Endothelial cell of umbilical vein (primary cell): ENCODE results near the gene CAND2. TPM values are rescaled to one million over a fixed set of nuclear protein-coding genes. Genes with fewer than 3 reads are reported as not detected.

Experiments
- BruUV-seq: library from RNA; stranded (reverse); fragments of 400-500 nt; replicated peaks from 2 replicates; lab custom pipeline; 2021; lab: Mats Ljungman, UMichigan
- CTCF ChIA-PET: fragments of 300-600, 350-600 bp; sonication (Branson Sonifier 250); formaldehyde crosslinking; loops from one replicate; lab custom pipeline; 2021; ENCODE audit warnings: antibody characterized with exemption, inconsistent platforms; lab: Charles Lee
- POLR2A ChIA-PET: fragments of 300-600, 350-600 bp; sonication (Branson Sonifier 250); formaldehyde crosslinking; loops from one replicate; lab custom pipeline; 2021; ENCODE audit warnings: antibody characterized with exemption, inconsistent platforms; lab: Charles Lee
- DNase-seq: peaks from one replicate; pipeline ENCODE4 v3.0.0-alpha.2; 2011; ENCODE audit warnings: low read depth, low spot score
- FAIRE-seq: peaks from 2 replicates; lab custom pipeline; 2011; peaks lifted over from hg19 to GRCh38; lab: Jason Lieb, UNC
- H2AFZ ChIP-seq: 2 replicates; pipeline ENCODE4 v1.6.0; 2012; ENCODE audit warnings: low read depth, low read length, control low read depth, inconsistent platforms
- H3K27ac ChIP-seq: 2 replicates; pipeline ENCODE4 v1.5.1; 2011; ENCODE audit warnings: low read depth, mild to moderate bottlenecking, control low read depth, low read length, moderate library complexity; ENCODE audit not compliant: insufficient read depth
- H3K27me3 ChIP-seq, 2 experiments: 2 replicates each; pipeline versions ENCODE4 v1.6.0 to v1.6.1; 2011; ENCODE audit warnings: low read length in 2 of 2, mixed read lengths in 1 of 2; ENCODE audit not compliant: control insufficient read depth in 2 of 2, insufficient read depth in 2 of 2
- H3K36me3 ChIP-seq, 2 experiments: 2 replicates in 1 of 2; 3 replicates in 1 of 2; pipeline ENCODE4 v1.5.1; 2011; ENCODE audit warnings: low read length in 2 of 2, mild to moderate bottlenecking in 1 of 2, moderate library complexity in 1 of 2; ENCODE audit not compliant: control insufficient read depth in 2 of 2, insufficient read depth in 2 of 2; ENCODE audit errors: extremely low read depth in 1 of 2
- H3K4me1 ChIP-seq: 3 replicates; pipeline ENCODE4 v1.5.1; 2011; ENCODE audit warnings: mild to moderate bottlenecking, low read length; ENCODE audit not compliant: control insufficient read depth, insufficient read depth; ENCODE audit errors: extremely low read depth
- H3K4me2 ChIP-seq: 2 replicates; pipeline ENCODE4 v1.6.1; 2011; ENCODE audit warnings: low read length, control low read depth, mixed read lengths; ENCODE audit not compliant: insufficient read depth
- H3K4me3 ChIP-seq, 3 experiments: fragments of 200-600 bp in 1 of 3; sonication (generic), shearing (Covaris generic) in 1 of 3; replicated peaks in 1 of 3; 2 replicates each; pipeline ENCODE4 v1.5.1; 2011 to 2016; ENCODE audit warnings: control low read depth in 3 of 3, low read length in 3 of 3, mild to moderate bottlenecking in 2 of 3, inconsistent platforms in 1 of 3, low read depth in 1 of 3, moderate library complexity in 1 of 3; ENCODE audit not compliant: insufficient read depth in 1 of 3
- H3K79me2 ChIP-seq: 2 replicates; pipeline ENCODE4 v1.6.0; 2012; ENCODE audit warnings: low read length, inconsistent platforms; ENCODE audit not compliant: control insufficient read depth, insufficient read depth
- H3K9ac ChIP-seq: replicated peaks from 2 replicates; pipeline ENCODE3; 2011; ENCODE audit warnings: low read length, control low read depth; ENCODE audit not compliant: insufficient read depth; ENCODE audit errors: extremely low read depth
- H3K9me1 ChIP-seq: replicated peaks from 3 replicates; pipeline ENCODE4 v1.6.0; 2011; ENCODE audit warnings: mild to moderate bottlenecking, low read length; ENCODE audit not compliant: control insufficient read depth, insufficient read depth; ENCODE audit errors: extremely low read depth
- H3K9me3 ChIP-seq: replicated peaks from 2 replicates; pipeline ENCODE4 v1.5.1; 2012; ENCODE audit warnings: low read length, inconsistent platforms; ENCODE audit not compliant: control insufficient read depth, insufficient read depth
- H4K20me1 ChIP-seq: replicated peaks from 2 replicates; pipeline ENCODE3; 2011; ENCODE audit warnings: mild to moderate bottlenecking, low read length; ENCODE audit not compliant: control insufficient read depth, insufficient read depth; ENCODE audit errors: extremely low read depth
- CTCF ChIP-seq, 2 donors: IDR thresholded peaks; 1 replicate in 1 of 2; 2 replicates in 1 of 2; pipeline ENCODE4 v1.5.1; 2011; ENCODE audit warnings: low read length in 2 of 2, mild to moderate bottlenecking in 2 of 2, moderate library complexity in 2 of 2, control low read depth in 1 of 2, inconsistent platforms in 1 of 2, low read depth in 1 of 2; ENCODE audit not compliant: insufficient read depth in 1 of 2; ENCODE audit errors: extremely low read depth in 1 of 2
- EZH2 ChIP-seq: IDR thresholded peaks from 2 replicates; pipeline ENCODE4 v1.6.1; 2012; ENCODE audit warnings: borderline replicate concordance, low read depth, mild to moderate bottlenecking, moderate library complexity, low read length, inconsistent platforms; ENCODE audit not compliant: severe bottlenecking
- FOS ChIP-seq: IDR thresholded peaks from 2 replicates; pipeline ENCODE4 v1.6.1; 2011; ENCODE audit warnings: mild to moderate bottlenecking, low read length, moderate library complexity, borderline replicate concordance; ENCODE audit not compliant: insufficient read depth
- GATA2 ChIP-seq: IDR thresholded peaks from 2 replicates; pipeline ENCODE4 v1.7.0; 2011; ENCODE audit warnings: low read depth, mild to moderate bottlenecking, moderate library complexity, mixed read lengths, low read length; ENCODE audit not compliant: insufficient read length, insufficient read depth
- JUN ChIP-seq: IDR thresholded peaks from 2 replicates; pipeline ENCODE4 v1.6.1; 2011; ENCODE audit warnings: borderline replicate concordance, low read depth; ENCODE audit not compliant: insufficient read length, insufficient read depth
- MAX ChIP-seq: IDR thresholded peaks from 2 replicates; pipeline ENCODE4 v1.6.1; 2011; ENCODE audit not compliant: insufficient read depth, insufficient read length
- MYC ChIP-seq: IDR thresholded peaks from one replicate; pipeline ENCODE4 v1.6.1; 2011; ENCODE audit warnings: mild to moderate bottlenecking, low read depth, low read length
- POLR2A ChIP-seq: IDR thresholded peaks from 2 replicates; pipeline ENCODE4 v1.6.1; 2012; ENCODE audit warnings: low read depth, mild to moderate bottlenecking, control low read depth, low read length
- POLR2AphosphoS5 ChIP-seq: IDR thresholded peaks from 2 replicates; pipeline ENCODE4 v1.6.1; 2012; ENCODE audit warnings: low read depth, mild to moderate bottlenecking, control low read depth, low read length, moderate library complexity; ENCODE audit not compliant: insufficient read depth
- dilution Hi-C: fragments of 300-500 bp; cut with MboI; formaldehyde crosslinking; loops from one replicate; pipeline ENCODE4 v1.15.0; 2019; ENCODE audit warnings: low sequenced_read_pairs; ENCODE audit not compliant: extremely low pct_ligation_motif_present
- intact Hi-C: fragments of 100-400 bp; cut with micrococcal nuclease; formaldehyde crosslinking; loops from one replicate; pipeline ENCODE4 v1.10.0; 2022
- polyA plus RNA-seq, 4 experiments: library from polyadenylated mRNA; depleted of rRNA in 3 of 4; stranded (reverse) in 3 of 4; unstranded in 1 of 4; fragments of >200 nt; gene quantifications; 2 replicates each; pipeline versions ENCODE4 v1.2.1 to v1.2.3, GENCODE V29; 2011 to 2012; ENCODE audit warnings: missing spikeins in 1 of 4
- total RNA-seq: library from RNA; stranded (reverse); gene quantifications from 2 replicates; pipeline ENCODE4 v1.2.3, GENCODE V29; 2021

The CAND2 gene
- total and polyA plus RNA-seq, 2 donors (not counting 3 experiments of a cell fraction or from before 2014, with no cell fraction given): 7.1 to 11.0 TPM

DNA sequence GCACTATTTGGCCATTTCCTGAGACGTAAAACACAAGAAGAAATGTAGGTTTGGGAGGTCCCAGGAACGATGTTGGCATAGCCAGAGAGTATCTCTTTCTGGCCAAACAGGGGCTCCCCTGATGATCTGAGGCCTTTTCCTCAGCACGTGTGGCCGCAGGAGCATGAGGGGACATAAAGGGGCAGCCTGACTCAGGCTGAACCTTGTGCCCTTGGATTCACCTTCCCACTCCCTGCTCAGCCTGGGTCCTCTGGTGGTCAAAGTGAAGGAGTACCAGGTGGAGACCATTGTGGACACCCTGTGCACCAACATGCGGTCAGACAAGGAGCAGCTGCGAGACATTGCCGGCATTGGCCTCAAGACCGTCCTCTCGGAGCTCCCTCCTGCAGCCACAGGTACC, 10.6 kb downstream of the CAND2 start:
- no peak for DNase-seq
- Histone ChIP-seq H3K9me3 (no peaks in the 10 kb centered on the region), H3K27ac (no peak overlapping the region), H3K4me1 (peaks cover 8% of the 10 kb centered on the region), H3K9me1 (no peaks in the 10 kb centered on the region), H3K27me3 (no peaks in the 10 kb centered on the region), H3K9ac (no peak overlapping the region), H4K20me1 (no peaks in the 10 kb centered on the region), H3K4me2 (no peak overlapping the region), H3K4me3 (no peak overlapping the region), H3K79me2 (no peaks in the 10 kb centered on the region), H2AFZ (no peak overlapping the region), H3K36me3 (no peaks in the 10 kb centered on the region)
- no peak for FAIRE-seq
- ChIA-PET POLR2A (interaction anchor here (1.2 kb wide), 1 partner anchor 8 kb away, joined by 3 read pairs; no protein-coding TSS in a partner anchor), CTCF (interaction anchor here (1.2 to 1.4 kb wide), 3 partner anchors 9 to 177 kb away, joined by 3 read pairs; no protein-coding TSS in a partner anchor)
- intact Hi-C loops: no loop called here
- dilution Hi-C loops: no loop called here
- no TSS peak for BruUV-seq
- TF ChIP-seq CTCF (IDR thresholded peaks at IDR 0.05; ENCODE audit: extremely low read depth in 1 of 2, insufficient read depth in 1 of 2, low read depth in 1 of 2, low read length in 2 of 2) (no peak), FOS (no peak), GATA2 (no peak), MYC (no peak), MAX (no peak), POLR2A (no peak), EZH2 (no peak), POLR2AphosphoS5 (no peak), JUN (no peak)
